Spleen (tissue), 7 donors: ENCODE measurements around the gene PDZK1IP1.

ENCODE experiments used
- CTCF ChIP-seq, 11 experiments: fragments of 200-600 bp in 7 of 11; fragments of 450-650 bp in 4 of 11; sonication (generic) in 4 of 11; IDR thresholded peaks in 8 of 11; conservative IDR thresholded peaks in 3 of 11; 1 replicate in 7 of 11; 2 replicates in 4 of 11; pipeline versions ENCODE4 v1.4.0 to v1.8.0; 2016 to 2021; ENCODE audit warnings: antibody characterized with exemption in 11 of 11, inconsistent platforms in 4 of 11, mild to moderate bottlenecking in 1 of 11
- POLR2A ChIP-seq, 3 donors: fragments of 450-650 bp; IDR thresholded peaks; one replicate each; pipeline ENCODE4 v1.5.1; 2017; ENCODE audit warnings: antibody characterized with exemption in 3 of 3, mild to moderate bottlenecking in 1 of 3
- POLR2AphosphoS5 ChIP-seq, 3 donors: sonication (generic); formaldehyde crosslinking; IDR thresholded peaks; one replicate each; pipeline ENCODE4 v1.5.1; 2017; ENCODE audit warnings: antibody characterized with exemption in 3 of 3
- donor health status: DM: no; HTN: no; CAD: no; lungs with moderate emphysema.
- donor health status: DM: no; HTN: no; CAD: no.
- donor health status: DM: no; HTN: no; CAD: no.

GRCh38 chr1:47235806-47236205 lies 46.0 kb upstream of the PDZK1IP1 start:
- no peak for TF ChIP-seq CTCF (IDR thresholded peaks at IDR 0.05 in 8 of 11, conservative IDR thresholded peaks at IDR 0.05 in 3 of 11)
- TF ChIP-seq POLR2AphosphoS5 (IDR thresholded peaks at IDR 0.05), result no peak
- TF ChIP-seq POLR2A (IDR thresholded peaks at IDR 0.05), result no peak
